Measurements from ENCODE around the gene MILR1.
"Not testable (repeated sequence)": the region's sequence is repeated elsewhere in the genome, so short reads cannot be mapped to it uniquely, and the experiment has no call there.

MILR1 gene

GRCh38 chr17:64448665-64449512 lies at the start of gene MILR1:
Gene MILR1 (plus strand): TSS chr17:64449115. CDS start chr17:64449169, 54 bp downstream.
- DNase-seq (ENCODE audit: low read depth in 2 of 2): no peak

- no peak for DNase-seq (ENCODE audit: low read depth in 2 of 2)
Observed at GRCh38 chr17:64399767-64400156, 49.2 kb upstream of the MILR1 start.

GRCh38 chr17:64400642-64401041 lies 48.3 kb upstream of the MILR1 start:
- no peak for DNase-seq (ENCODE audit: low read depth in 2 of 2)

- DNase-seq (ENCODE audit: low read depth in 2 of 2): no peak
Observed at GRCh38 chr17:64401244-64401860, 47.6 kb upstream of the MILR1 start.

GRCh38 chr17:64401941-64402340 lies 47.0 kb upstream of the MILR1 start:
- no peak for DNase-seq (ENCODE audit: low read depth in 2 of 2)

- DNase-seq (ENCODE audit: low read depth in 2 of 2): no peak
Observed at GRCh38 chr17:64402469-64402868, 46.4 kb upstream of the MILR1 start.

- no peak for DNase-seq (ENCODE audit: low read depth in 2 of 2)
Observed at GRCh38 chr17:64403881-64404460, 44.9 kb upstream of the MILR1 start.

- no peak for DNase-seq (ENCODE audit: low read depth in 2 of 2)
Observed at GRCh38 chr17:64406321-64407200, 42.4 kb upstream of the MILR1 start.

GRCh38 chr17:64410750-64411490 lies 38.0 kb upstream of the MILR1 start:
- no peak for DNase-seq (ENCODE audit: low read depth in 2 of 2)

- no peak for DNase-seq (ENCODE audit: low read depth in 2 of 2)
Observed at GRCh38 chr17:64411999-64412771, 36.7 kb upstream of the MILR1 start.

GRCh38 chr17:64412944-64413381 lies 36.0 kb upstream of the MILR1 start:
- no peak for DNase-seq (ENCODE audit: low read depth in 2 of 2)

- no peak for DNase-seq (ENCODE audit: low read depth in 2 of 2)
Observed at GRCh38 chr17:64413513-64413912, 35.4 kb upstream of the MILR1 start.

- DNase-seq (ENCODE audit: low read depth in 2 of 2): no peak
Observed at GRCh38 chr17:64418506-64419339, 30.2 kb upstream of the MILR1 start.

GRCh38 chr17:64420143-64420670 lies 28.7 kb upstream of the MILR1 start:
- no peak for DNase-seq (ENCODE audit: low read depth in 2 of 2)

GRCh38 chr17:64422121-64422520 lies 26.8 kb upstream of the MILR1 start:
- not testable (repeated sequence) for DNase-seq (ENCODE audit: low read depth in 2 of 2)

GRCh38 chr17:64423881-64424280 lies 25.0 kb upstream of the MILR1 start:
- DNase-seq (ENCODE audit: low read depth in 2 of 2): no peak

GRCh38 chr17:64424324-64424849 lies 24.5 kb upstream of the MILR1 start:
- no peak for DNase-seq (ENCODE audit: low read depth in 2 of 2)

- DNase-seq (ENCODE audit: low read depth in 2 of 2): no peak
Observed at GRCh38 chr17:64425191-64425590, 23.7 kb upstream of the MILR1 start.

- no peak for DNase-seq (ENCODE audit: low read depth in 2 of 2)
Observed at GRCh38 chr17:64426596-64426995, 22.3 kb upstream of the MILR1 start.
